K562 (cell line): Measurements from ENCODE around the gene DBNDD1. TPM values are rescaled to one million over a fixed set of nuclear protein-coding genes. Genes with fewer than 3 reads are reported as not detected.
"Not testable (repeated sequence)": the region's sequence is repeated elsewhere in the genome, so short reads cannot be mapped to it uniquely, and the experiment has no call there.

Experiments used
- ATAC-seq: fragments of 200-7000 bp; cut with Tn5 transposase; 3 replicates; pipeline ENCODE4 v1.9.1; 2020; ENCODE audit warnings: moderate library complexity
- BruUV-seq: library from RNA; stranded (reverse); fragments of 400-500 nt; replicated peaks from 2 replicates; lab custom pipeline; 2021; lab: Mats Ljungman, UMichigan
- CTCF ChIA-PET: fragments of 300-600 bp; formaldehyde crosslinking; extraction: SDS; loops from one replicate; lab custom pipeline; 2021; ENCODE audit warnings: low intra/inter-chr PET ratio; lab: Yijun Ruan, JAX
- POLR2A ChIA-PET: fragments of 300-600, 350-650 bp; sonication (Branson Sonifier 250); formaldehyde crosslinking; extraction: SDS; loops from one replicate; lab custom pipeline; 2021; ENCODE audit warnings: antibody characterized with exemption, inconsistent platforms; lab: Yijun Ruan, JAX
- DNase-seq, 4 experiments: peaks; one replicate each; pipeline versions ENCODE4 v3.0.0 to v3.0.0-alpha.2; 2011 to 2018; ENCODE audit warnings: low spot score in 3 of 4, mixed read lengths in 3 of 4; ENCODE audit errors: extremely low read depth in 1 of 4
- FAIRE-seq: peaks from 2 replicates; lab custom pipeline; 2011; peaks lifted over from hg19 to GRCh38; lab: Jason Lieb, UNC
- H2AFZ ChIP-seq: 2 replicates; pipeline ENCODE4 v1.6.0; 2011; ENCODE audit warnings: low read depth, low read length, control low read depth, inconsistent platforms
- H3K27ac ChIP-seq: fragments of 200-600 bp; 3 replicates; pipeline ENCODE4 v1.8.0; 2011; ENCODE audit warnings: low read depth, mild to moderate bottlenecking, control low read depth, inconsistent platforms, low read length, moderate library complexity, mixed read lengths; ENCODE audit errors: extremely low read depth
- H3K27me3 ChIP-seq, 2 experiments: fragments of 300-600 bp in 1 of 2; 2 replicates in 1 of 2; 3 replicates in 1 of 2; pipeline versions ENCODE4 v1.6.0 to v1.8.0; 2011; ENCODE audit warnings: inconsistent platforms in 2 of 2, low read length in 2 of 2, mild to moderate bottlenecking in 1 of 2, mixed read lengths in 1 of 2, moderate library complexity in 1 of 2; ENCODE audit not compliant: control insufficient read depth in 2 of 2, insufficient read depth in 2 of 2
- H3K36me3 ChIP-seq: fragments of 300-600 bp; 3 replicates; pipeline ENCODE4 v1.8.0; 2011; ENCODE audit warnings: mild to moderate bottlenecking, low read length, inconsistent platforms; ENCODE audit not compliant: control insufficient read depth, insufficient read depth
- H3K4me1 ChIP-seq, 2 experiments: fragments of 200-600 bp in 1 of 2; replicated peaks in 1 of 2; 2 replicates in 1 of 2; 3 replicates in 1 of 2; pipeline versions ENCODE4 v1.5.1 to v1.8.0; 2011; ENCODE audit warnings: inconsistent platforms in 2 of 2, low read length in 2 of 2, mild to moderate bottlenecking in 1 of 2, mixed read lengths in 1 of 2, moderate library complexity in 1 of 2; ENCODE audit not compliant: control insufficient read depth in 2 of 2, insufficient read depth in 2 of 2
- H3K4me2 ChIP-seq: 2 replicates; pipeline ENCODE4 v1.6.1; 2011; ENCODE audit warnings: low read length, control low read depth, inconsistent platforms, mixed read lengths; ENCODE audit not compliant: insufficient read depth
- H3K4me3 ChIP-seq: fragments of 200-600 bp; sonication (generic), shearing (Covaris generic); 2 replicates; pipeline ENCODE4 v1.5.1; 2016; ENCODE audit warnings: control low read depth, inconsistent platforms
- H3K79me2 ChIP-seq: fragments of 200-600 bp; 3 replicates; pipeline ENCODE4 v1.8.0; 2011; ENCODE audit warnings: low read length, inconsistent platforms; ENCODE audit not compliant: control insufficient read depth, insufficient read depth
- H3K9ac ChIP-seq, 2 experiments: 2 replicates each; pipeline versions ENCODE4 v1.6.0 to v1.6.1; 2011; ENCODE audit warnings: low read depth in 2 of 2, low read length in 2 of 2, control low read depth in 1 of 2, inconsistent platforms in 1 of 2, mild to moderate bottlenecking in 1 of 2, mixed read lengths in 1 of 2; ENCODE audit not compliant: insufficient read depth in 1 of 2
- H3K9me1 ChIP-seq: one replicate; pipeline ENCODE4 v1.6.0; 2011; ENCODE audit warnings: inconsistent platforms, mild to moderate bottlenecking, low read length, moderate library complexity; ENCODE audit not compliant: control insufficient read depth, insufficient read depth
- H3K9me3 ChIP-seq: replicated peaks from 2 replicates; pipeline ENCODE4 v1.5.1; 2011; ENCODE audit warnings: low read depth, low read length, inconsistent platforms; ENCODE audit not compliant: control insufficient read depth, insufficient read depth
- H4K20me1 ChIP-seq: replicated peaks from 2 replicates; pipeline ENCODE4 v1.6.1; 2011; ENCODE audit warnings: low read length, inconsistent platforms, mixed read lengths; ENCODE audit not compliant: control insufficient read depth, insufficient read depth
- CBX5 ChIP-seq: IDR thresholded peaks from 2 replicates; pipeline ENCODE4 v1.6.1; 2014; ENCODE audit warnings: low read depth, borderline replicate concordance
- EP300 ChIP-seq: IDR thresholded peaks from 2 replicates; pipeline ENCODE4 v1.6.1; 2012; ENCODE audit warnings: low read length, improper control_type of control experiment
- JUND ChIP-seq, 2 experiments: IDR thresholded peaks; 2 replicates in 1 of 2; 3 replicates in 1 of 2; pipeline ENCODE4 v1.6.1; 2011; ENCODE audit warnings: borderline replicate concordance in 2 of 2, low read depth in 2 of 2, low read length in 2 of 2, improper control_type of control experiment in 1 of 2, missing biosample characterization in 1 of 2, missing genetic modification characterization in 1 of 2, missing genetic modification reagents in 1 of 2
- MAFF ChIP-seq: IDR thresholded peaks from 2 replicates; pipeline ENCODE4 v1.6.1; 2012; ENCODE audit warnings: low read length, improper control_type of control experiment
- MAFG ChIP-seq: fragments of 450-650 bp; conservative IDR thresholded peaks from 2 replicates; pipeline ENCODE4 v1.6.1; 2016; ENCODE audit warnings: missing genetic modification characterization, missing compliant biosample characterization
- MECOM ChIP-seq: fragments of 250-450 bp; sonication (Bioruptor Pico); IDR thresholded peaks from 2 replicates; pipeline ENCODE4 v1.8.0; 2022; ENCODE audit warnings: inconsistent platforms
- NCOR1 ChIP-seq: fragments of 450-650 bp; IDR thresholded peaks from 2 replicates; pipeline ENCODE4 v1.6.1; 2016; ENCODE audit warnings: mild to moderate bottlenecking, moderate library complexity
- NR3C1 ChIP-seq: sonication (generic); formaldehyde crosslinking; IDR thresholded peaks from 2 replicates; pipeline ENCODE4 v1.8.1; 2022; ENCODE audit warnings: missing genetic modification reagents
- SIRT6 ChIP-seq: IDR thresholded peaks from one replicate; pipeline ENCODE4 v1.6.1; 2012; ENCODE audit warnings: low read depth, mild to moderate bottlenecking, control low read depth, inconsistent platforms, low read length, moderate library complexity
- ZBTB17 ChIP-seq: fragments of 450-650 bp; formaldehyde crosslinking; IDR thresholded peaks from 2 replicates; pipeline ENCODE4 v1.4.0; 2020; ENCODE audit warnings: mild to moderate bottlenecking
- ZBTB7A ChIP-seq: IDR thresholded peaks from 2 replicates; pipeline ENCODE4 v1.6.1; 2011; ENCODE audit warnings: low read depth, mild to moderate bottlenecking, low read length, moderate library complexity, borderline replicate concordance; ENCODE audit not compliant: control insufficient read depth
- ZNF263 ChIP-seq: sonication (generic); formaldehyde crosslinking; IDR thresholded peaks from 2 replicates; pipeline ENCODE4 v1.8.0; 2022; ENCODE audit warnings: mild to moderate bottlenecking, missing genetic modification reagents, borderline replicate concordance
- ZNF282 ChIP-seq: sonication (generic); formaldehyde crosslinking; IDR thresholded peaks from 2 replicates; pipeline ENCODE4 v1.8.1; 2023; ENCODE audit warnings: missing genetic modification reagents
- ZNF584 ChIP-seq: fragments of 200-800 bp; sonication (Bioruptor generic); IDR thresholded peaks from 2 replicates; pipeline ENCODE4 v1.6.1; 2016; ENCODE audit warnings: low read depth, mild to moderate bottlenecking, missing genetic modification characterization, missing compliant biosample characterization
- ZNF589 ChIP-seq: fragments of 200-800 bp; sonication (Bioruptor generic); IDR thresholded peaks from 2 replicates; pipeline ENCODE4 v1.6.1; 2016; ENCODE audit warnings: low read depth, missing genetic modification characterization, missing compliant biosample characterization
- WGBS: fragments of 100-300 bp; shearing (Covaris generic); methylation state at CpG from one replicate; pipeline ENCODE4 v1.1.6; 2016; ENCODE audit warnings: low coverage, mixed read lengths; ENCODE audit not compliant: insufficient coverage; ENCODE audit errors: missing lambda C conversion rate; 5-methylcytosine and 5-hydroxymethylcytosine counted together
- in situ Hi-C: fragments of 300-500 bp; cut with MboI; formaldehyde crosslinking; loops from 4 replicates; pipeline ENCODE4 v1.15.0; 2018; ENCODE audit warnings: inconsistent platforms, mixed read lengths
- intact Hi-C: fragments of 100-400 bp; cut with micrococcal nuclease; formaldehyde crosslinking; loops from 2 replicates; pipeline ENCODE4 v1.14.2; 2022
- polyA plus RNA-seq, 8 experiments: library from polyadenylated mRNA; depleted of rRNA in 4 of 8; stranded (reverse) in 5 of 8; unstranded in 3 of 8; fragments of >200 nt; fragmentation: Nextera tagmentation in 2 of 8; fragmentation: Illumina TruSeq in 1 of 8; extraction: Ambion mirVana in 2 of 8; extraction: Trizol in 1 of 8; gene quantifications; 2 replicates each; pipeline versions ENCODE4 v1.2.1 to v1.2.3, GENCODE V29; 2011 to 2014; ENCODE audit warnings: inconsistent platforms in 1 of 8, missing spikeins in 1 of 8
- total RNA-seq, 7 experiments: library from RNA; depleted of rRNA in 6 of 7; stranded (reverse); fragments of >200 nt in 6 of 7; fragmentation: Illumina TruSeq in 2 of 7; extraction: Trizol in 2 of 7; gene quantifications; 2 replicates each; pipeline versions ENCODE4 v1.2.1 to v1.2.3, GENCODE V29; 2011 to 2021; ENCODE audit warnings: low replicate concordance in 1 of 7
- TF ChIP-seq, protein P1 (sequence below), 3 experiments: IDR thresholded peaks in 2 of 3; conservative IDR thresholded peaks in 1 of 3; 2 replicates each; pipeline ENCODE4 v1.5.1; 2011 to 2012; ENCODE audit warnings: low read length in 3 of 3, mild to moderate bottlenecking in 3 of 3, control low read depth in 2 of 3, improper control_type of control experiment in 1 of 3, inconsistent platforms in 1 of 3, low read depth in 1 of 3, mixed read lengths in 1 of 3, moderate library complexity in 1 of 3; ENCODE audit not compliant: insufficient read depth in 2 of 3

The DBNDD1 gene
- total and polyA plus RNA-seq, 9 of the 15 experiments (the other 6 are each of a cell fraction or from before 2014, with no cell fraction given), result 0.55 to 13.0 (median 5.8) TPM

DNA sequence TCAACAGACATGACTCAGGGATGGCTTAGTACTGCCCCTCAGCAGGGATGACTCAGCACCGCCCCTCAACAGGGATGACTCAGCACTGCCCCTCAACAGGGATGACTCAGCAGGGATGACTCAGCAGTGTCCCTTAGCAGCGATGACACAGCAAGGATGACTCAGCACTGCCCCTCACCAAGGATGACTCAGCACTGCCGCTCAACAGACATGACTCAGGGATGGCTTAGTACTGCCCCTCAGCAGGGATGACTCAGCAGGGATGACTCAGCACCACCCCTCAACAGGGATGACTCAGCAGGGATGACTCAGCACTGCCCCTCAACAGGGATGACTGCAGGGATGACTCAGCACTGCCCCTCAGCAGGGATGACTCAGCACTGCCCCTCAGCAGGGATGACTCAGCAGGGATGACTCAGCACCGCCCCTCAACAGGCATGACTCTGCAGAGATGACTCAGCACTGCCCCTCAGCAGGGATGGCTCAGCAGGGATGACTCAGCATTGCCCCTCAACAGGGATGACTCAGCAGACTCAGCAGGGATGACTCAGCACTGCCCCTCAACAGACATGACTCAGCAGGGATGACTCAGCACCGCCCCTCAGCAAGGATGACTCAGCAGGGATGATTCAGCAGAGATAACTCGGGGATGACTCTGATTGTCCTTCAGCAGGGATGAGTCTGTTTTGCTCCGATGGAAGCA, 23.6 kb downstream of the DBNDD1 start:
- BruUV-seq, in situ Hi-C loops, H4K20me1 ChIP-seq, H3K79me2 ChIP-seq, POLR2A ChIA-PET, H3K4me3 ChIP-seq, H2AFZ ChIP-seq, H3K9me1 ChIP-seq, intact Hi-C loops, CTCF ChIA-PET, H3K4me2 ChIP-seq, H3K27me3 ChIP-seq: not testable (repeated sequence)
- H3K4me1 ChIP-seq, result peaks cover 2 to 29% of the 10 kb centered on the region in 2 experiments; a peak in 4 of 5 replicates
- DNase-seq (peak; percentile 46 to 73 (median 57)), ATAC-seq (peak; percentile 29; the same call in 1 of the 3 replicates), FAIRE-seq (peak; percentile 69)
- H3K9ac ChIP-seq, result peak overlapping the region in 1 of 2 experiments; percentile 66; a peak in 1 of 4 replicates
- WGBS, result 8% methylated on average over 6 of the region's 7 CpGs
- peaks cover 66% of the 10 kb centered on the region for H3K36me3 ChIP-seq
- H3K27ac ChIP-seq, result peak overlapping the region; percentile 100
- peaks cover 47% of the 10 kb centered on the region for H3K9me3 ChIP-seq
- TF ChIP-seq ZBTB7A (peak; percentile 91), NR3C1 (CRISPR knock-in tag) (0 out of 2 replicates have a peak, but pooled peaks have one; percentile 44), ZNF282 (CRISPR knock-in tag) (peak; percentile 62; the same call in 1 of the 2 replicates), MECOM (peak; percentile 72), ZNF263 (peak; percentile 96), ZNF584 (peak; percentile 76; the same call in 1 of the 2 replicates), EP300 (peak; percentile 81), MAFG (tag) (peak; percentile 99), MAFF (peak; percentile 97), CBX5 (peak; percentile 87), JUND (IDR thresholded peaks at IDR 0.05; ENCODE audit: borderline replicate concordance, low read depth, low read length) (peak; percentile 95), JUND (tag; IDR thresholded peaks at IDR 0.05; ENCODE audit: borderline replicate concordance, low read depth, low read length) (peak; percentile 100), ZNF589 (CRISPR knock-in tag) (0 out of 2 replicates have a peak, but pooled peaks have one; percentile 26), SIRT6 (peak; percentile 42), NCOR1 (peak; percentile 45; the same call in 1 of the 2 replicates), ZBTB17 (CRISPR knock-in tag) (0 out of 2 replicates have a peak, but pooled peaks have one; percentile 42)
- TF ChIP-seq, protein P1, sequence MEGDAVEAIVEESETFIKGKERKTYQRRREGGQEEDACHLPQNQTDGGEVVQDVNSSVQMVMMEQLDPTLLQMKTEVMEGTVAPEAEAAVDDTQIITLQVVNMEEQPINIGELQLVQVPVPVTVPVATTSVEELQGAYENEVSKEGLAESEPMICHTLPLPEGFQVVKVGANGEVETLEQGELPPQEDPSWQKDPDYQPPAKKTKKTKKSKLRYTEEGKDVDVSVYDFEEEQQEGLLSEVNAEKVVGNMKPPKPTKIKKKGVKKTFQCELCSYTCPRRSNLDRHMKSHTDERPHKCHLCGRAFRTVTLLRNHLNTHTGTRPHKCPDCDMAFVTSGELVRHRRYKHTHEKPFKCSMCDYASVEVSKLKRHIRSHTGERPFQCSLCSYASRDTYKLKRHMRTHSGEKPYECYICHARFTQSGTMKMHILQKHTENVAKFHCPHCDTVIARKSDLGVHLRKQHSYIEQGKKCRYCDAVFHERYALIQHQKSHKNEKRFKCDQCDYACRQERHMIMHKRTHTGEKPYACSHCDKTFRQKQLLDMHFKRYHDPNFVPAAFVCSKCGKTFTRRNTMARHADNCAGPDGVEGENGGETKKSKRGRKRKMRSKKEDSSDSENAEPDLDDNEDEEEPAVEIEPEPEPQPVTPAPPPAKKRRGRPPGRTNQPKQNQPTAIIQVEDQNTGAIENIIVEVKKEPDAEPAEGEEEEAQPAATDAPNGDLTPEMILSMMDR (IDR thresholded peaks at IDR 0.05 in 2 of 3, conservative IDR thresholded peaks at IDR 0.05 in 1 of 3; ENCODE audit: insufficient read depth in 2 of 3, low read depth in 1 of 3, low read length in 3 of 3), result peak in 1 of 3 experiments; percentile 23; a peak in 1 of 6 replicates
